Astrocyte of the cerebellum (primary cell): ENCODE measurements around the gene NUAK1.

ENCODE experiments used
- DNase-seq: peaks from one replicate; pipeline ENCODE4 v3.0.0-alpha.2; 2011; ENCODE audit warnings: low read depth
- H3K4me3 ChIP-seq: 2 replicates; pipeline ENCODE4 v1.5.1; 2011; ENCODE audit warnings: mild to moderate bottlenecking, low read depth, low read length, moderate library complexity
- in situ Hi-C: cut with HindIII; loops from 2 replicates; pipeline ENCODE4 v1.10.0; 2017; ENCODE audit warnings: low sequenced_read_pairs
- TF ChIP-seq, protein P1 (sequence below): IDR thresholded peaks from 2 replicates; pipeline ENCODE4 v1.5.1; 2012; ENCODE audit warnings: low read length, low read depth, moderate library complexity, mild to moderate bottlenecking; ENCODE audit errors: missing control alignments

NUAK1 gene

DNA sequence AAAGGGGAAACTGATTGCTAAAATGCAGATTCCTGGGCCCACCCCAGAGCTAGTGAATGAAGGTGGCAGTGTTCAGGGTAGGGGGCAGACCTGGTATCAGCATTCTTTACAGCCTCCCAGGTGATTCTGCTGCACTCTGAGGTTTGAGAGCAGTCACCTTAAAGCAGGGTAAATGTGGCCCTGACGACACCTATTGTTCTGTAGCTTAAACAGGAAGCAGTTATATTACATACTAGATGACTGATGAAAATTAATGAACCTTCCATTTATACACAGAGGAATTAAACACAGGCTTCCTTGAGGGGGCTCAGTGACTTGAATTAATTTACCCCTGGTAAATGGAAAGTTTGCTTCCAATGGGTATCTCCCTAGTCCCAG lies 25.3 kb downstream of the NUAK1 start:
- DNase-seq: no peak

DNA sequence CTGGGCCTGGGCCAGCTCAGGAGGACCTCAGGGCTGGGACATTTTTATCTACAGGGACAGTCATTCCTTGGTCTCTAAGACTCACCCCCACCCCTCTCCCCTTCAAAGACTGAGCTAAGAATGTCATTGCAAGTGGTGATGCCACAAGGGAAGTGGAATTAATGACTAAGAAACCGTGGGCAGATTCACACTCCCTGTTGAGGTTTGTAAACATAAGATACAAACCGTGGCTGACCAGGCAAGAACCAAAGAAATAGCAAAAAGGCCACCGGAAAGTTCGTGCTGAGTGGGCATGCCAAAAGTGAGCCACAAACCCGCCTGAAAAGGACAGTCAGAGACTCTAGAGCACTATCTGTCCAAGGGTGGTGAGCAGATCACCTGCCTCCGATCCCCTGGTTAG lies 25.7 kb downstream of the NUAK1 start:
- DNase-seq: no peak
- in situ Hi-C loops: no loop called here
- TF ChIP-seq, protein P1, sequence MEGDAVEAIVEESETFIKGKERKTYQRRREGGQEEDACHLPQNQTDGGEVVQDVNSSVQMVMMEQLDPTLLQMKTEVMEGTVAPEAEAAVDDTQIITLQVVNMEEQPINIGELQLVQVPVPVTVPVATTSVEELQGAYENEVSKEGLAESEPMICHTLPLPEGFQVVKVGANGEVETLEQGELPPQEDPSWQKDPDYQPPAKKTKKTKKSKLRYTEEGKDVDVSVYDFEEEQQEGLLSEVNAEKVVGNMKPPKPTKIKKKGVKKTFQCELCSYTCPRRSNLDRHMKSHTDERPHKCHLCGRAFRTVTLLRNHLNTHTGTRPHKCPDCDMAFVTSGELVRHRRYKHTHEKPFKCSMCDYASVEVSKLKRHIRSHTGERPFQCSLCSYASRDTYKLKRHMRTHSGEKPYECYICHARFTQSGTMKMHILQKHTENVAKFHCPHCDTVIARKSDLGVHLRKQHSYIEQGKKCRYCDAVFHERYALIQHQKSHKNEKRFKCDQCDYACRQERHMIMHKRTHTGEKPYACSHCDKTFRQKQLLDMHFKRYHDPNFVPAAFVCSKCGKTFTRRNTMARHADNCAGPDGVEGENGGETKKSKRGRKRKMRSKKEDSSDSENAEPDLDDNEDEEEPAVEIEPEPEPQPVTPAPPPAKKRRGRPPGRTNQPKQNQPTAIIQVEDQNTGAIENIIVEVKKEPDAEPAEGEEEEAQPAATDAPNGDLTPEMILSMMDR: no peak
- no peak overlapping the region for H3K4me3 ChIP-seq

More for the DNA sequence above, 25.3 kb downstream of the NUAK1 start:
- in situ Hi-C loops: no loop called here
- H3K4me3 ChIP-seq: no peak overlapping the region
- TF ChIP-seq, protein P1: no peak

DNA sequence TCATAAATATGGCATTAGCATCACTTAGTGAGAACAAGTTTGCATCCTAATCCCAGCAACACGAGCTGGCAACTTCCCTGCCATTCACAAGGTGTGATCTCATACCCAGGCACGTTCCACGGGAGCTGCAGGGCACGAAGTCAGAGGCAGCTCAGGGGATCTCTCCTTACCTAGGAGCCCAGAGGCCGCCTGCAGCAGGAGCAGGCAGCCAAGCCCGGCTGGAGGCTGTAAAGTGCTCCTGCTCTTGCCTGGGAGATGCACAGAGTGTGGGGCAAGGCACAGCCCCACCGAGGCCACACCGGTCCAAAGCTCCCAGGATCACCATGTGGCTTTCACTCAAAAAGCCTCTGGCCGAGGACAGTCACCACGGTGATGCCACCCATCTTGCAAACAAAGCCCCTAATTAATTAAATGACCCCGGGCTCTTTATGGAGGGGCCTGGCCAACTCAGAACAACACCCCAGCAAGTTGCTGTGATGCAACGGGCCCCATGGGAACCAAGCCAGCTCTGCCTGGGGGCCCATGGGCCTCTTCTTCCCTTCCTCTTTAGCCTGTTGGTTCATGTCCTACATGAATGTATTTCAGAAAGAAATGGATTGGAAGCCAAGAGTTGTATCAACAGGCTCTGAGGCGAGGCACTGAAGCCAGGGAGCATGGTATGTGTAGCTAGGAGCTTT lies 26.5 kb downstream of the NUAK1 start:
- no peak overlapping the region for H3K4me3 ChIP-seq
- TF ChIP-seq, protein P1: no peak
- in situ Hi-C loops: no loop called here
- DNase-seq: no peak

DNA sequence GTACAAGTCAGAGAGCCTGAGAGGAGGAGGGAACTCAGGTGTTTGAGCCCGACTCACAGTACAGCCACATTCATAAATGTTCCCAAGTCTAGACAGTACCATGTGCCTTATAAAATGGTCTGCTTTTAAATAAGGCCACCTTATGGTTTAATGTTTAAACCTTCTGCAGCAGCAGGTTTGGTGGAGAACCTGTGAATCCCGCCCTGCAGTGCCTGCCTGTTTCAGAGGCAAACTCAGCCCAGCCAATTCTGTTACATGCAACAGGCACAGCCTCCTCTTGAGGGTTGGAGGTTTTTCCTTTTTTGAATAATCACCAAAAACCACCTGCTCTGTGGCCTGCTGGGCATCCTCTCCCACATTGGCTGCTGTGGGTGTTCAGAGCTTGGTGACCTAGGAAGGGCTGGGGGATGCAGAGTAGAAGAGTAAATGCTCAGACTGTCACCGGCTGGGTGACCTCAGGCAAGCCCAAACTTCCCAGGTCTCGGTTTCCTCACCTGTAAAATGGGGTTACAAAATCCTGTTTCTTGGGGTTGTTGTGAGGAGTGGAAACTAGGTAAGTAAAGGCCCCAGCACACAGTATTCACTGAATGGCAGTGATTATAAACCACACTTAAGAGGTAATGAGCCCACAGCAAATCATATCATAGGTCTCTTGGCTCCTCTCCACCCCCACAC lies 28.0 kb downstream of the NUAK1 start:
- in situ Hi-C loops: no loop called here
- DNase-seq: no peak
- TF ChIP-seq, protein P1: no peak

DNA sequence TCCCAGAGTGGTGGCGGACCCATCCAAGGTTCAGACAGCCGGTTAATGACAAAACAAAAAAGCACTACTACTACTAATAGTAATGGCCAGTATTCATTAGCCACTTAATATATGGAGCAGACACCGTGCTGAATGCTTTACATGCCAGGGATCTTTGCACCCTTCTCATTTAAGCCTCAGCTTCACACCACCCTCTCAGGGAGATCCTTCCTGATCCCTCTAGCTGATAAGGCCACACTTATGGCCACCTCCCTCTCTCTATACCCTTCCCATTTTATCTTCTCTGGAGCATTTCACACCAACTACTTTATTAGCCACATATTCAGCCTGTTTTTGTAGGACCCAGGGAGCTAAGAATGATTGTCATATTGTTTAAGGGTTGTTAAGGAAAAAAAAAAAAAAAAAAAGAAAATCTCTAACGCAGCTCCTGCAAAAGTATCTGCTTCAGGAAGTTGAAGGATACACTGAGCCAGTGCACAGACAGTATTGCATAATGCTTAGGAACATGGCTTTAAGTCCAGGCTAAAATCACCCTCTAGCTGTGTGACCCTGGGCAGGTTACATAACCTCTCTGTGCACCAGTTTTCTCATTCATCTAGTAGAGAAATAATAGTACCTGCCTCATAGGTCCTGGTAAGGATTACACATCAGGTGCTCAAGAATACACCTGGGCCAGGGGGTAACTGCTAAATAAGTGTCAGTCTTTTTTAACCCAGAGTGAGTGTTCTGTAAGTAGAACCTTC lies 29.4 kb downstream of the NUAK1 start:
- no peak for DNase-seq
- H3K4me3 ChIP-seq: no peak overlapping the region
- TF ChIP-seq, protein P1: no peak
- in situ Hi-C loops: no loop called here

More for the DNA sequence above, 28.0 kb downstream of the NUAK1 start:
- H3K4me3 ChIP-seq: no peak overlapping the region

DNA sequence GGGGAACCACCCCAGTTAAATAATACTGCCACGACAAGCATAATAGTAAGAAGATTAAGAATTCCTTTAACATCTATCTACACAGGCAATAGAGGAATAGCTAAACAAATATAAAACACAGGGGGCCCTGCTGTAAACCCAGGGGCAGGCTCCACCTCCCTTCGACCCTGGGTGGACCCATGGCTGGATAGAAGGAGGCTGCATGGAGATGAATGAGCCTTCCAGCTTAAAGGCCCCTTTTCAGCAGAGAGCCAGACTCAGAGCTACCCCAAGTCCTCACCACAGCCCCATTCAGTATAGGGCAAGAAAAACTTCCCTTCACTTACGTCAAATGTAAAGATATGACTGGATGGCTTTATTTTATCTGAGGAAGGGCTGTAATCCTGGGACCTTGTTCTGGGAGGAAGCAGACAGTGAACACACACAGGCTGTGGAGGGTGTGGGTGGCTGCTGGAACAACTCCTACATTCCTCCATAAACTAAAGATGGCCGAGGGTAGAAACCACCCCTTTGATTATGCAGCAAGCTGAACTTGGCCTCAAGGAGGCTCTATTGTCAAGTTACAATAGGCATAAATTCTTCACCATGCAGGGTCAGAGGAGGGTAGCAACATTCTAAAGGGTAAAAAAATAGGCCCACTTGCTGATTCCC lies 30.4 kb downstream of the NUAK1 start:
- DNase-seq: peak; percentile 60
- TF ChIP-seq, protein P1: peak; percentile 30
- in situ Hi-C loops: no loop called here
- H3K4me3 ChIP-seq: no peak overlapping the region
